Astrocyte of the cerebellum (primary cell): ENCODE measurements around the gene C1orf56.

Source experiments
- DNase-seq: peaks from one replicate; pipeline ENCODE4 v3.0.0-alpha.2; 2011; ENCODE audit warnings: low read depth
- H3K4me3 ChIP-seq: 2 replicates; pipeline ENCODE4 v1.5.1; 2011; ENCODE audit warnings: mild to moderate bottlenecking, low read depth, low read length, moderate library complexity
- CTCF ChIP-seq: IDR thresholded peaks from 2 replicates; pipeline ENCODE4 v1.5.1; 2012; ENCODE audit warnings: low read length, low read depth, moderate library complexity, mild to moderate bottlenecking; ENCODE audit errors: missing control alignments
- in situ Hi-C: cut with HindIII; loops from 2 replicates; pipeline ENCODE4 v1.10.0; 2017; ENCODE audit warnings: low sequenced_read_pairs

Gene C1orf56

GRCh38 chr1:151013518-151013917 lies 34.0 kb upstream of the C1orf56 start:
- no peak for DNase-seq
- in situ Hi-C loops = no loop called here
- TF ChIP-seq CTCF = no peak
- H3K4me3 ChIP-seq = no peak overlapping the region

- H3K4me3 ChIP-seq = no peak overlapping the region
- TF ChIP-seq CTCF = peak; percentile 81
- peak; percentile 41 for DNase-seq
- in situ Hi-C loops = no loop called here
Measured at GRCh38 chr1:151024540-151025146, 22.9 kb upstream of the C1orf56 start.

GRCh38 chr1:151026460-151026859 lies 21.1 kb upstream of the C1orf56 start:
- DNase-seq = no peak
- in situ Hi-C loops = no loop called here
- no peak for TF ChIP-seq CTCF
- no peak overlapping the region for H3K4me3 ChIP-seq

- no peak overlapping the region for H3K4me3 ChIP-seq
- in situ Hi-C loops = no loop called here
- DNase-seq = no peak
- no peak for TF ChIP-seq CTCF
Measured at GRCh38 chr1:151032164-151032563, 15.4 kb upstream of the C1orf56 start.

- TF ChIP-seq CTCF = no peak
- DNase-seq = no peak
- in situ Hi-C loops = no loop called here
Measured at GRCh38 chr1:151035167-151035566, 12.4 kb upstream of the C1orf56 start.

GRCh38 chr1:151036356-151036755 lies 11.2 kb upstream of the C1orf56 start, which contains the start of gene BNIPL:
BNIPL (plus strand) TSS chr1:151036586; CDS start chr1:151036726, 140 bp downstream.
- no peak within 1 kb of the TSS for H3K4me3 ChIP-seq
- in situ Hi-C loops = no loop called here
- DNase-seq = no peak
- TF ChIP-seq CTCF = no peak

More at GRCh38 chr1:151035167-151035566, 12.4 kb upstream of the C1orf56 start:
- no peak overlapping the region for H3K4me3 ChIP-seq

GRCh38 chr1:151037032-151037431 lies 10.5 kb upstream of the C1orf56 start:
- H3K4me3 ChIP-seq = no peak overlapping the region
- TF ChIP-seq CTCF = no peak
- in situ Hi-C loops = no loop called here
- no peak for DNase-seq
